NK-92 treated with Interleukin-12 subunit alpha and Interleukin-12 subunit beta, amount 100 ng/mL, for 24 hours (cell line): ENCODE measurements around the gene CCR8.
A peak's percentile ranks its signal among the peaks of the same experiment; 100 is the strongest.
"Not testable (repeated sequence)": the region's sequence is repeated elsewhere in the genome, so short reads cannot be mapped to it uniquely, and the experiment has no call there.

Experiments used
- DNase-seq: peaks from one replicate; lab custom pipeline; 2025; lab: John Stamatoyannopoulos, UW

CCR8 gene

GRCh38 chr3:39349080-39349479, 19.6 kb downstream of the CCR8 start:
- no peak for DNase-seq

DNA sequence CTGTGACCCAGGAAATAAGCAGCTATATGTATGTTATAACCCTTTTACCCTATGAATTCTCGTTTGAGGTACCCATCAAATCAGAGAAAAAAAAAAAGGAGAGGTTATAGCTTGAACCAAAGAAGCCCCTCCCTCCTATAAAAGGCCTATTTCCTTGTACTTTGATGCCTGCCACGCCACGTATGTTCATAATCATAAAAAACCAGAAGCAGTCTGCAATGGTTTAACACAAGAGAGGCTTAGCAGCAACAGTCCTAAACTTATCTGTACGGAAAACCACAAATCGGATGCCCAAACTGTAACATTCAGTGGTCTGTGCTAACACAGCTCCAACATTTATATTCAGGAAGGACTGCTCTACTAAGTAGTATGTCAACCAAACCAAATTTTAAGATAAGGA, 21.2 kb downstream of the CCR8 start:
- no peak for DNase-seq

DNA sequence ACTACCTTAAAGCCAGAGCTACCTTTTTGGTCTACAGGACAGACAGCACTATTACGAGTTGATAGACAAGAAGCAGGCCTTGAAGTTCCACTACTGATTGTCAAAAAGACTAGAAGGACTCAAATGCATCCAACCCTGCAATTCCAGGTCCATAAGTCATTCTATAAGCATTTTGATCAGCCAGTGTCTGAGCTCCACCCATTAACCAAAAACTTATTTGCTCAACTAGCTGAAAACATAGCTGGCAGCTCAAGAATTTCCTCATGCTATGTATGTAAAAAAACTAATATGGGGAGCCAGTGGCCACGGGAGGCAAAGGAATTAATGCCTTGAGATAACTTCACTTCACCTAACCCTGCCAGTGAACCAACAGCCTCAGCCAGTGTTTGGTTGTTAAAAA, 21.6 kb downstream of the CCR8 start:
- DNase-seq = not testable (repeated sequence)

GRCh38 chr3:39353168-39353927, 23.8 kb downstream of the CCR8 start:
- not testable (repeated sequence) for DNase-seq

- DNase-seq = no peak
Measured at GRCh38 chr3:39358333-39358732, 28.8 kb downstream of the CCR8 start.

GRCh38 chr3:39361252-39361927, 31.9 kb downstream of the CCR8 start:
- peak; percentile 21 for DNase-seq

- DNase-seq = no peak
Measured at GRCh38 chr3:39362192-39362591, 32.7 kb downstream of the CCR8 start.

DNA sequence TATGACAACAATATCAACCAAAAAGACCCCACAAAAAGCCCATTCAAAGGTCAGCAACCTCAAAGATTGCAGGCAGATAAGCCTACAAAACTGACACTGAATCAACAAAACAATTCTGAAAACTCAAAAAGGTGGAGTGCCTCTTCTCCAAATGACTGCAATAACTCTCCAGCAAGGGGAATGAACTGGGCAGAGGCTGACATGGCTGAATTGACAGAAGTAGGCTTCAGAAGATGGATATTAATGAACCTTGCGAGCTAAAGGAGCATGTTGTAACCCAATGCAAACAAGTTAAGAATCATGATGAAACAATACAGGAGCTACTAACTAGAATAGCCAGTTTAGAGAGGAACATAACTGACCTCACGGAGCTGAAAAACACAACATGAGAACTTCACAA, 33.3 kb downstream of the CCR8 start:
- DNase-seq = no peak

DNA sequence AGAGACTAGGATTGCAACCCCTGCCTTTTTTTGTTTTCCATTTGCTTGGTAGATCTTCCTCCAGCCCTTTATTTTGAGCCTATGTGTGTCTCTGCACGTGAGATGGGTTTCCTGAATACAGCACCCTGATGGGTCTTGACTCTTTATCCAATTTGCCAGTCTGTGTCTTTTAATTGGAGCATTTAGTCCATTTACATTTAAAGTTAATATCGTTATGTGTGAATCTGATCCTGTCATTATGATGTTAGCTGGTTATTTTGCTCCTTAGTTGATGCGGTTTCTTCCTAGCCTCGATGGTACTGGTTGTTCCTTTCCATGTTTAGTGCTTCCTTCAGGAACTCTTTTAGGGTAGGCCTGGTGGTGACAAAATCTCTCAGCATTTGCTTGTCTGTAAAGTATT, 40.9 kb downstream of the CCR8 start:
- DNase-seq = not testable (repeated sequence)

- DNase-seq = no peak
Measured at GRCh38 chr3:39372833-39373232, 43.3 kb downstream of the CCR8 start.

GRCh38 chr3:39376959-39377634, 47.6 kb downstream of the CCR8 start:
- no peak for DNase-seq

GRCh38 chr3:39378088-39378487, 48.6 kb downstream of the CCR8 start:
- DNase-seq = no peak

- no peak for DNase-seq
Measured at GRCh38 chr3:39378957-39379777, 49.7 kb downstream of the CCR8 start.

DNA sequence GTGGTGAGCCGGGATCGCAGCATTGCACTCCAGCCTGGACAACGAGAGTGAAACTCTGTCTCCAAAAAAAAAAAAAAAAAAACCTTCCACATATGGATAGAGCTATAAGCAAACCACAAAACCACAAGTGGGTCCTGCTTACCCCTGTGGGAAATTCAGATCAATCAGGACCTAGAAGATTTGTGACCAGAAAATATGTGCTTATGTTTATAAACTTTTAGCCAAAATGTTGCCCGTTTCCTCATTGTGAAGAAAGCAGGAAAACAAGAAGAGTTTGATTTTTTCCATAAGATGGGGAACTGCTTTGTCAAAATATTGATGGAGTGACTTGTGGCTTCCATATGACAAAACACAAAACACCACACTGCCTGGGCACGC, 50.3 kb downstream of the CCR8 start:
- DNase-seq = no peak

DNA sequence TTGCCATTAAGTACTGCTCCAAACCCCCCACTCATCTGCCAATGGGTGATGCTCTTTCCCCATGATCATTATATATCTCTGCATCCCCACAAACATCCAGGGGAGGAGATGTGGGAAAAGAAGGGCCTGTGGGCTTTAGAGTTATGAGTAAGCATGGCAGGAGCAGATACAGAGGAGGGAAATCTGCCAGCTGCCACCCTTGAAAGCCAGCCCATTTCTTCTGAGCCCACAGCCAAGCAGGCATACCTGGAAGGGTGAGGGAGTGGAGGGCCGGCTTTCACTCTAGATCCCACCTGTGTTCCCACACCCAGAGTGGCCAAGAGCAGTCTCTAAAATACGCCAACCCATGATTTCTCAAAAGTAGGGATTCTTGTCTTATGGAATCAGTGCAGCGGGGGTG, 51.9 kb downstream of the CCR8 start:
- no peak for DNase-seq
